ENCODE measurements around the gene PIBF1.
"Not testable (repeated sequence)": the region's sequence is repeated elsewhere in the genome, so short reads cannot be mapped to it uniquely, and the experiment has no call there.

PIBF1 gene

DNA sequence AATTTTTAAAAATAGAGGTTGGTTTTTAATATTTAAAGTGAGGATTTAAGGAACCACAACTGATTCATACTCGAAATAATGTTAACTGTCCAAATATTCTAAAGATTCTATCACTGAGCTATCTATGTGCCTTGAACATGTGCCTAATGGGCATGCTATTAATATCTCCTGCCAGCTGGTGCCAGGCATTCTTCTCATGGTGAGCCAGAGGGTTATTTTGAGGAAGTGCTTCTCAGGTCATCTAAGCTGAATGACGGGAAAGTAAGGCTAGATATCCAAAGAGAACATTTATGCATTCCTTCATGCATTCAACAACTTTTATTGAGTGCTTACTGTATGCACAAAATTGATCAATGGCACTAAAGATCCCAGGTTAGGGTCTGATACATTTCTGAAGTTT lies 138.2 kb downstream of the PIBF1 start:
- DNase-seq (ENCODE audit: low read depth) = no peak

DNA sequence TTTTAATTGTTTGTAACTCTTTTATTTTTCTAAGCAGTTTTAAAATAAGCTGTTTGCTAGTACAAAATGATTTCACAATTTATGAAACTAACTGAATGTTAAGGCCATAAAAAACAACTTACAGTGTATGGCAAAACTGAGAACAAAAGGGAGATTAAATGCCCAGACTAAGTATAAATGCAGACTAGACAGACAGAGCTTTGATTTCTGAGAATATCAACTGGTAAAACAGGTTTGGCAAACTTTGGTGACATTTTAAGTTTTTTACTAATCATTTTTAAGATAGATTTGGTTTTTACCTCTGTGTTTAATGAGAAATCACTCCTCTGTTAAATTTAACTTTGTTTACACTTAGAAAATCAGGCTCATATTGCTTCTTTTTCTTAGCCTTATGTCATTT lies 149.4 kb downstream of the PIBF1 start:
- DNase-seq (ENCODE audit: low read depth) = no peak

DNA sequence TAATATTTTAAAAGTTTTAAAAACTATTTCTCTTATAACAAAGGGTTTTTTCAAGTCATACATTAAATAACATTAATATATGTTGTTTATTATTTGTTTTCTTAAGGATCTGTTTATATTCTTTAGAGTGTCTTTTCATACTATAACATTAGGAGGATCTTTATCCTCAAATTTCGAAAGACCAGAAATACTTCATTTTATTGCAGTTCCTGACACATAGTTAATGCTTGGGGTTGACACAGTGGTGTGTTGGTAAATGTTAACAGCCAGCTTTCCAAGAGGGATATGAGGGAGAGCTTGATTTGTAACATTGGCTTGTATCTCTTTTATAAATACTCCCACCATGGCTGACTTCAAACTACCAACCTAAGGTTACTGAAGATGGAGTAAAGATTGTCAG lies 150.3 kb downstream of the PIBF1 start:
- DNase-seq (ENCODE audit: low read depth) = no peak

DNA sequence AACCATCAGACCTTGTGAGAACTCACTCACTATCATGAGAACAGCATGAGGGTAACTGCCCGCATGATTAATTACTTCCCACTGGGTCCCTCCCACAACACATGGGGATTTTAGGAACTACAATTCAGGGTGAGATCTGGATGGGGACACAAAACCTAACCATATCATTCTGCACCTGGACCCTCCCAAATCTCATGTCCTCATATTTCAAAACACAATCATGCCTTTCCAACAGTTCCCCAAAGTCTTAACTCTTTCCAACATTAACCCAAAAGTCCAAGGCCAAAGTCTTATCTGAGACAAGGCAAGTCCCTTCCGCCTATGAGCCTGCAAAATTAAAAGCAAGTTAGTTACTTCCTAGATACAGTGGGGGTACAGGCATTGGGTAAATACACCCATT lies 164.3 kb downstream of the PIBF1 start:
- not testable (repeated sequence) for DNase-seq (ENCODE audit: low read depth)

DNA sequence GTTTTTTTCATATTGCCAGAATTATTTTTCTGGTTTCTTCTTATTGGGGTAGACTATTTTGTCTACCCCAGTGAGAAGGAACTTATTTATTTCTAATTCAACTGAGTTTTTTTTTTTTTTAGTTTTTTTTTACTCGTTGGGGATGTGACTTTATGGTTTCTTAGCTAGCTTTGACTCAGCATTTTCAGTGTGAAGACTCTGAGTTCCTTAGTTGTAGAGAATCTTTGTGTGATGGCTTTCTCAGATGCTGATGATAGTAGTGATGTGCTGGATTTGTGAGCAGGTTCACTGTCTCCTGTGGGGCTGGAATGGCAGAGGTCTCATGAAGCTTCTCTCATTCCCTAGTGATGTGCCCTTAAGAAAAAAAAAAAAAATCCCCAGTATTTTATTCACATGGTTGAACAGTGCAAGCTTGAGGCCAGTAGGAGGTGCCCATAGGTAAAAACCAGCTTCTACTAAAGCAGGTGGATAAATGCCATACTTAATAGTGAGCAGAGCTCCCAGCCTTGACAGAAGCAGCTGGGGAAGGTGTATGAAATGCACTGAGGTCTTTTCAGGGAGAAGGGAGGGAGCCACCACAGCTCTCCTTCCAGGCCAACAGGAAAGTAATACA lies 170.7 kb downstream of the PIBF1 start:
- no peak for DNase-seq (ENCODE audit: low read depth)

DNA sequence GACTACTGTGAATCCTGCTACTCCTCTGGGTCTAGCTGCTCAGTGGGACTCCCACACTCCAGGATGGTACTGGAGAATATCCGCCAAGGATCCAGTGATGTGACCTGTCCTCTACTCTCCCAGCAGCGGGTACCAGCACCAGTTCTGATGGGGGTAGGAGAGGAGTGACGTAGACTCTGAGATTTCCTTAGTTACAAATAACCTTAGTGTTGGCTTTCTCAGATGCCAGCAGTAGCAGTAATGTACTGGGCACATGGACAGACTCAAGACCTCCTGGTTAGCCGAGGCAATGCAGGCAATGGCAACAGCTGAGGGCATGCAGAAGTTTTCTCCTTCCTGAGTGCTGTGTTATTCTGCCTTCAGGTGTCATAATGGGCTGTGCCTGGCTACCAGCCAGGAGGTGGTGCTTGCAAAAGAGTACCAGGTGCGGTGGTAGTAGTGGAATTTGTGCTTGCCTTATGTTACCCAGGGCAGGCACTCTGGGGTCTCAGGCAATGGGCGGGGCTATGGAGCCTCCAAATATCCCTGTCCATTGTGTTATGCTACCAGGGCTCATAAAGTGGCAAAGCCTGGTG lies 171.5 kb downstream of the PIBF1 start:
- DNase-seq (ENCODE audit: low read depth) = no peak

DNA sequence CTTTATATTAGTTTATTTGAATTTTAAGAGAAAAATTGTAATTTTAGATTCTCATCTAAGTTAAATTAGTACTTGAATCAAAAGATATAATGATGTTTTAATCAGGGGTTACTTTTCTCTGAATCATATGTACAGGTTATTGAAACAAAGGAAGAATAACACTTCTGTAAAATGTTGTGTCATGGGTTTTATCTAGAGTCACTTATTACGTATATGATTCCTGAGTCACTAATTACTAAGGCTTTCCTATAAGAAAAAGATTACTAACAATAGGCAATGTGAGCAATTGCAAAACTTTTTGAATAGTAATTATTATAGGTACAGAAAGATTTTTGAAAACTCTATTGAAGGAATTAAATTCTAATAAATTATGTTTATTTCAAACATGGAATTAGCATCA lies 177.7 kb downstream of the PIBF1 start:
- no peak for DNase-seq (ENCODE audit: low read depth)

DNA sequence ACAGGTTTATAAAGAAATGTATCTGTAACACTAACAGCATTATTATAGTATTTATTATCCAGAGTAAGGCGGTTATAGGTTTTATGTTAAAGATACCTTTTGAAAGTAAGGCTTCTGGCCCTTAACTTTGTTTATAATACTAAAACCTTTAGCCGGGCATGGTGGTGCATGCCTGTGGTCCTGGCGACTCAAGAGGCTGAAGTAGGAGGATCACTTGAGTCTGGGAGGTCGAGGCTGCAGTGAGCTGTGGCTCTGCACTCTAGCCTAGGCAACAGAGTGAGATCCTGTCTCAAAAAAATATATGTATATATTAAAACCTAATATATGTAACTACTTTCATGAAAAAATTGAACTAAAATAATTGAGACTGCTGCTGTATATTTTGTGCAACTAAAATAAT lies 178.2 kb downstream of the PIBF1 start:
- DNase-seq (ENCODE audit: low read depth) = no peak

DNA sequence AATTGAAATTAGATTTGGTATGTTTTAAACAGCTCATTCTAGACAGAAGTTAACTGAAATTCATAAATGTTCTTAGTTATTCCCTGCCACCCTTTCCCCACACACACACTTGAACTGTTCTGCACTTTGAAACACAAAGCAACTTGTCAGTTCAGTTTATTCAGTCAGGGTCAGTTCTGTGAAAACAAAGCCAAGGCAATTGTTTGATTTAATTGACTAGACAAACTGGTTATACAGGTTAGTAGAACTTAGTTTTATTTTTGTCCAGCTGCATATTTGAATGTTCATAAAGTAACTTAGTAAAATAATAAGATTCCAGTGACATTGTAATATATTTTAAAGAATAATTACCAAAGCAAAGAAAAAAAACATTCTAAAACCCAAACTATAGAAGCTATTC lies 178.6 kb downstream of the PIBF1 start:
- DNase-seq (ENCODE audit: low read depth) = no peak

DNA sequence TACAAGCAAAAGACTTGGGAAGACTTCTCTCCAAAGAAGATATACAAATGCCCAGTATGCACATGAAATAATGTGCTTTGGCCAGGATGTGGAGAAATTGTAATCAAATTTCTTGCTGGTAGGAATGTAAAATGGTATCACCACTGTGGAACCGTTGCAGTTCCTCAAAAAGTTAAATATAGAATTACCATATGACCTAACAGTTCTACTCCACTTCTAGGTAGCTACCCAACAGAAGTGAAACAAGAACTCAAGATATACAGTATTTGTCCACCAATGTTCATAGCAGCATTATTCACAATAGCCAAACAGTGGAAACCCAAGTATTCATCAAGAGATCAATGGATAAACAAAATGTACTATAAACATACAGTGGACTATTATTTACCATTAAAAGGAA lies 181.8 kb downstream of the PIBF1 start:
- DNase-seq (ENCODE audit: low read depth) = no peak

DNA sequence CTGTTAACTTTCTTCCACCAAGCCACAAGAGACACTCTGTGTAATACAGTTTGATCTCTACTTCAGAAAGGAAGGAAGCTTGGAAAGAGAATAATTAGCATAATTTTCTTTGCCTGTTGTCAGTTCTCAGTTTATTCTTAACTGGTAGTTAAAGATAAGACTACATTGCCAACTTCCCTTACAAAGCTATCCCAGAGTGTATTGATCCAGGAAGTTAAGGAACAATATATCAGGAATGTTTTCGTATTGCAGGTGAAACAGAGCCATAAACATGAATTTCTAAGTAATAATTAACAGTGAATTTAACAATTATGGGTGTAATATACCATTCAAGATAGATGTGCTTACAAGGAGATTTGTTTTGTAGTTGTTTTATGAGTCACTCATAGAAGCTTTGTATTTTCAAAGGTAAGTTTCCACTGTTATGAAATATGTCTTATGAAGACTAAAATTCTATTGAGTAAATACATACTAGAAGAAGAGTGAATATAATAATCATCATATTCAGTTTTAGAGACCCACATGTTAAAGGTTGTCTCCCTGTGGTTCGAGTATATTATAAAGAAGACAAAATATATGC lies 188.5 kb downstream of the PIBF1 start:
- no peak for DNase-seq (ENCODE audit: low read depth)

DNA sequence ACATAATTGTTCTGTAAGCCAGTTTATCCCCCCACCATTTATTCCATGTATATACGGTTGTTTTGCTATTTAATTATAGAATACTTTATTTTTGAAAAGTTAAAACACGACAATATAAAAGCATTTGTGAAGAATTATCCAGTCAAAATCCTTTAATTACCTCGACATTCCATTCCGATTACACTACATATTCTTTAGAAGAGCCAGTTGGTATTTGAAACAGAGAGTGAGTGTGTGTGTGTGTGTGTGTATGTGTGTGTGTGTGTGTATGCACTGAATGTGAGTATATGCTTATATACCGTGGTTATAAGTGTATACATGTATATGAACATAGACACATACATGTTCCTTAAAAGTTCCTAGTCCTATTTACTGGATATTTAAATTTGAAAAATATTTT lies 189.0 kb downstream of the PIBF1 start:
- no peak for DNase-seq (ENCODE audit: low read depth)

DNA sequence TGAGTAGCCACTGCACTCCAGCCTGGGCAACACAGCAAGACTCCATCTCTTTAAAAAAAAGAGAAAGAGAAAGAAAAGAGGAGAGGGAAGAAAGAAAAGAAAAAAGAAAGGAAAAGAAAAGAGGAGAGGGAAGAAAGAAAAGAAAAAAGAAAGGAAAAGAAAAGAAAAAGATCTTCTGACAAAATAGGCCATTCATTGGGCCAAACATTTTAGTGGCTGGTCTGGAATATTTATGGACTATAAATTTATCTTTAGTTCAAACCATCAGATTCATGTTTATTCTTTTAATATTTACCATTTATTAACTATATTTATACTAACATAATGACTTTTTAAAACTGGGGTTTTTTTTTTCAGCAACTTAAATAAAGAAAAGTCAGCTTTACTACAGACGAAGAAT lies 191.3 kb downstream of the PIBF1 start:
- no peak for DNase-seq (ENCODE audit: low read depth)

DNA sequence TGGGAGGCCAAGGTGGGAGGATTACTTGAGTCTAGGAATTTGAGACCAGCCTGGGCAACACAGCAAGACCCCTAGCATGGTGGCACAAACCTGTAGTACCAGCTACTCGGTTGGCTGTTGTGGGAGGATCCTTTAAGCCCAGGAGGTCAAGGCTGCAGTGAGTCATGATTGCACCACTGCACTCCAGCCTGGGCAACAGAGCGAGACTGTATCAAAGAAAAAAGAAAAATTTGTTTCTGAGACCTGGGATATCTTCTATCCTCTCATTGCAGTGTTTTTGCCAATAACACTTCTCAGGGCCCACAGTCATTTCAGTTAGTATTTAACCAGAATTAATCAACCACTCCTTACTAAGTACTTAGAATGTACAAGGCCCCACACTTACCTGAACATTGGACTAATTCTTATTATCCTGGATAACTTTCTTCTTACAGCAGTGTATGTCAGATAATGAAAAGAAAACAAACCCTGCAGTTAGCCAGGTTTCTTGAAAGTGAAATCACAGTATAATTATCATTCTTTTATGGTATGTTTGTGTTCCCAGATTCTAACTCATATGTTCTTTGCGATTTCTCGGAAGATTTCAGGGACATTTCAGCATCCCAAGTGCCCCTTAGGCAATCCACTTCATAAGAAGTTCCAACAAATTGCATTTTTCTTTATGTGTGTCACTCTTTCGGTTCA lies 201.3 kb downstream of the PIBF1 start:
- no peak for DNase-seq (ENCODE audit: low read depth)

DNA sequence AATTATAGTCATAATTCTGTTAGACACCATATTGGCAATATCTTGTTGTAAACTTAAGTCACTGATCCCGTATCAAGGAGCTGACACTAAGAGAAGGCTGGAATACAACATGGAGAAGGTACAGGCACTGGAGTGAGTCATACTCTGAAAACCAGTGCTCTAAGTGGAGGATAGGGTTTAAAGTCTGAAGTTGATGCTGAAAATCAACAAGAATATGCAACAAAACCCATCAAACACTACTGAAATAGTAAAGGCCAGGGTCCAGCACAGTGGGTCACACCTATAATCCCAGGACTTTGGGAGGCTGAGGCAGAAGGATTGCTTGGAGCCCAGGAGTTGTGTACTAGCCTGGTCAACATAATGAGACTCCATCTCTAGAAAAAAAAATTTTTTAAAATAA lies 203.7 kb downstream of the PIBF1 start:
- DNase-seq (ENCODE audit: low read depth) = no peak

DNA sequence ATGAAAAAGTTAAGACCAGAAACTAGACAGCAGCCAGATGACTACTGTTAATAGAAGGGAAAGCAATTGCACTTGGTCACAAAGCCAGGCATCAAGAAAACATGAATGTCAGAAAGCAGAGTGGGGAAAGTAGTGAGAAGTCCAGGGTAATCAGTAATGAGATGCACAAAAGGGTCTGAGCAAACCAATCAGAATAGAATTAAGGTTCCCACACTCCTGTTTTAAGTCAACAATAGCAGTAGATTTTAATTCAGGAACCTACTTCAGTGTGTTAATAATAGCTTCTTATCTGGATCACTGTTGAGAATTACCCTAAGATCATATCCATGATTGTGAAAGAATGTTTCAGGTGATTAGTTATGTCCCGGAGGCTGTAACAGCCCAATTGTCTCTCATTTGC lies 204.3 kb downstream of the PIBF1 start:
- no peak for DNase-seq (ENCODE audit: low read depth)

DNA sequence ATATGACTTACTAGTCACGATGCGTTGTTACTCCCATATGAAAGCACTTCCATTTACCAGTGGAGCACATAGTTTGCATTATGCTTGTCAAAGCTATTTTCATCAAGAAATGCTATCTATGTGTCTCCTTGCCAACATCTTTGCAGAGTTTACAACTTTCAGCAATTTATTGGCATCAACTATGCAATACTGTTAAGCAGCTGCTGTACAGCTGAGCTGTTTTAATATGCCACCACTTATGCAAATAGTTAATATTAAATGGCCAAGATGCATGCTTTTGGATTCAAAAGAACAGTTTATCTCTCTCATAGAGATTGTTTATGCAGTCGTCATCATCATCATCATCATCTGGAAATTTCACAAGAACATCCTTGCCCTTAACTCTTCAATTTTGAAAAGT lies 209.0 kb downstream of the PIBF1 start:
- DNase-seq (ENCODE audit: low read depth) = no peak

DNA sequence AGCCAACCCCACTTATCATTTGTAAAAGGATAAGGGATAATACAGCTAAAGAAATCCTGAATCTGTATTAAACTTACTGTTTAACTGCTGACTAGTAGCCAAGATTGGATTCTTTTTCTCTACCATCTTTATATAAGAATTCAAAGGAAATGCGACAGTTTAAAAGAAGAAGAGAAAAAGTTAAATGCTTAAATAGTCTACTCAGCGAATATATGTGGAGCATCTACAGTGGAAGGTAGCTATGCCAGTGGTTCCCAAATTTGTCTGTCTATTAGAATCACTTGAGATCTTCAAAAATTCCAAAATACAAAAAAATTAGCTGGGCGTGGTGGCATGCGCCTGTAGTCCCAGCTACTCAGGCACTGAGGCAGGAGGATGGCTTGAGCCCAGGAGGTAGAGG lies 216.1 kb downstream of the PIBF1 start:
- no peak for DNase-seq (ENCODE audit: low read depth)

DNA sequence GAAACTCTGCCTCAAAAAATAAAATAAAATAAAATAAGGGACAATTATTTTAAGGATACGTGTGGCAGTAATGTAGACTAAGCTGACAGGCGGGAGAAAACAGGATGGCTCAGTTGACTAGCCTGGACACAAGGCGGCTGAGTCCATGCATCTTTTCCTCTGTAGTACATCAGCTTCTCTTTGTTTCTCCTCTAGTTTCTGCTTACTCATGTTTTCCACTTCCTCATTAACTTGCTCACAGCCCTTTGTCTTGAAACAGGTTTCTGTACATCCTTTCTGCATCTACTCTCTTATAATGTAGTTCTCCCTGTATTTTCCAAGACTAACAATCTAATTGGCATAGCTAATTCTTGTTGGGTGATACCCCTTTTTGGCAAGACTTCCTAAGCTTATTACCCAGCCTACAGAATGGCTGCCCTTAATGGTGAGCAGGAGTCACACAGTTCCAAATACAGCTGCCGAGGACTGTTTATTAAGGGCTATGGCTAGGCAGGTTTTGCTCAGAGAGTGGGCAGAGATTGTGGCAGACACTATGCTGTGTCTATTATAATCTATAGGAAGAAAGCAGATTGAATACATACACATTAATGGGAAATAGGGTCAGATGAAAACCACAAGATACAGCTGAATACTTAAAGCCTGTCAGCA lies 218.2 kb downstream of the PIBF1 start:
- no peak for DNase-seq (ENCODE audit: low read depth)

DNA sequence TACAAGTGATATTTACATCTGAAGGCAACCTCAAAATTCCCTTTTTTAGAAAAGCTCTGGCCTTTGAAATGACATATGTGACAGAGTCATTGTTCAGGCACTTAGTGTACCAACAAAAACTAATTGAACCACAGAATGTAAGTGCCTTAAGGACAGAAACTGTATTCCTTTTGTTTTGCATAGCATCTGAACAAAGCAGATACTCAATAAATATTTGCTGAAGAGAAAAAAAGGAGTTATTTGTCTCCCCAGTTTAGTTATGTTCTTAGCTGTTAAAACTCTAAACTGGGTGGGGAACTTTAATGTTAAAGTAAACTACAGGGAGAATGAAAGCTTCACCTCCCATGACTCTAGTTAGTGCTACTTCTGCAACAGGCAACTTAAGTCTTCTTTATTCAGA lies 220.0 kb downstream of the PIBF1 start:
- DNase-seq (ENCODE audit: low read depth) = no peak

DNA sequence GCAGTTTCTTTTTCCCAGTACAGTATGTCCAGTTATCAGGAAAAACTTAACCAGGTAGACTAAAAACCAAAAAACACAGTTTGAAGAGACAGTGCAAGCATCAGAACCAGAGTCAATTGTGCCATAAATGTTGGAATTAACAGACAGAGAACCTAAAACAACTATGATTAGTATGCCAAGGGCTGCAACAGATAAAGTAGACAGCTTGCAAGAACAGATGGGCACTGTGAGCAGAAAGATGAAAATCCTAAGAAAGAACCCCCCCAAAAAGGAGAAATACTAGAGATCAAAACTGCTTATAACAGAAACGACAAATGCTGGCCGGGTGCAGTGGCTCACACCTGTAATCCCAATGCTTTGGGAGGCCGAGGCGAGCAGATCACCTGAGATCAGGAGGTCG lies 229.8 kb downstream of the PIBF1 start:
- no peak for DNase-seq (ENCODE audit: low read depth)

DNA sequence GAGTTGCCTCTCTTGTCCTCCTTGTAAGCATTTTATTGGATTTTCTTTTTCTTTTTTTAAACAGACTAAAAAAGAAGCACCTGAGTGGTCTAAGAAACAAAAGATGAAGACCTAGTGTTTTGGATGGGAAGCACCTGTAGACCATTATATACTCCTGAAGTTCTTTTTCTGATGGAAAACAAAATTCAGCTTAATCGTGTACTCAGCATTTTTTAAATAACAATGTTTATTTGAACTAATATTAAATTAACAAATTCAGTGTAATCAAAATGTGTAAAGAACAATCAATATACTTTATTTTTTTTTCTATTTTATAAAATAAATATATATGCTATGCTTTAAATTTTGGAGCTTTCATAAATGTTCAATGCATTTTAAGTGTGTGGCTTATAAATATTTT lies 233.9 kb downstream of the PIBF1 start:
- DNase-seq (ENCODE audit: low read depth) = no peak

DNA sequence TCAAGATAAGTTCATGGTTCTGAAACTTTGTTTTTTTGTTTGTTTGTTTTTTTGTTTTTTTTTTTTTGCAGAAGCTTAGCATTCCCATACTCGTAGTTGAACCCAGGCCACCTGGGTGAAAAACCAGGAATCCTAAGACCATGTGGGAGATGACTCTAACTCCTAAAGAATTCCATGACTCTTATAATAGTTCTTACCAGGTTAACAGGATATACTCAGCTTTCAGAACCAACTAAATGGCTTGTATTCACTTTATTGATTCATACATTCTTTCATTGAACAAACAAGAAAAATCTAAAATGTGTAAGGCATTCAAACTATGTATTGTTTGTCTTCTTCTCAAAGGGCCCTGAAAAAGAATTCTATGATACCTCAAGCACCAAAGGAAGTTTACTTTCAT lies 236.4 kb downstream of the PIBF1 start:
- peak; percentile 15 for DNase-seq (ENCODE audit: low read depth)

Data from HS-5 (cell line).